MCF 10A (cell line): Measurements from ENCODE around the gene BOC. TPM values are rescaled to one million over a fixed set of nuclear protein-coding genes. Genes with fewer than 3 reads are reported as not detected.

Source experiments
- BruUV-seq: library from RNA; stranded (reverse); fragments of 400-500 nt; replicated peaks from 2 replicates; lab custom pipeline; 2021; lab: Mats Ljungman, UMichigan
- CTCF ChIA-PET: fragments of 300-600 bp; sonication (Branson Sonifier 250); formaldehyde crosslinking; extraction: SDS; loops from one replicate; lab custom pipeline; 2021; ENCODE audit warnings: antibody characterized with exemption, inconsistent platforms; lab: Yijun Ruan, JAX
- POLR2A ChIA-PET: fragments of 300-600, 350-650 bp; sonication (Branson Sonifier 250); formaldehyde crosslinking; extraction: SDS; loops from one replicate; lab custom pipeline; 2020; ENCODE audit warnings: antibody characterized with exemption, inconsistent platforms; lab: Yijun Ruan, JAX
- DNase-seq: peaks from one replicate; pipeline ENCODE4 v3.0.0-alpha.2; 2018; ENCODE audit not compliant: unreplicated experiment
- H3K27ac Mint-ChIP-seq: one replicate; pipeline ENCODE4 v1.8.0; 2022; ENCODE audit warnings: mild to moderate bottlenecking, low read depth, mixed read lengths; ENCODE audit not compliant: unreplicated experiment
- H3K27me3 Mint-ChIP-seq: one replicate; pipeline ENCODE4 v1.8.0; 2022; ENCODE audit warnings: mixed read lengths; ENCODE audit not compliant: insufficient read depth, unreplicated experiment
- H3K36me3 Mint-ChIP-seq: one replicate; pipeline ENCODE4 v1.8.0; 2022; ENCODE audit warnings: mild to moderate bottlenecking, moderate library complexity, mixed read lengths; ENCODE audit not compliant: insufficient read depth, unreplicated experiment
- H3K4me1 Mint-ChIP-seq: one replicate; pipeline ENCODE4 v1.8.0; 2022; ENCODE audit warnings: mixed read lengths; ENCODE audit not compliant: insufficient read depth, unreplicated experiment
- H3K4me3 Mint-ChIP-seq: one replicate; pipeline ENCODE4 v1.8.0; 2022; ENCODE audit warnings: mild to moderate bottlenecking, moderate library complexity, mixed read lengths; ENCODE audit not compliant: unreplicated experiment
- H3K9me3 Mint-ChIP-seq: one replicate; pipeline ENCODE4 v1.8.0; 2022; ENCODE audit warnings: mixed read lengths; ENCODE audit not compliant: unreplicated experiment
- intact Hi-C: fragments of 100-400 bp; cut with micrococcal nuclease; formaldehyde crosslinking; loops from 2 replicates; pipeline ENCODE4 v1.14.1; 2022
- total RNA-seq: library from RNA; stranded (reverse); gene quantifications from 2 replicates; pipeline ENCODE4 v1.2.3, GENCODE V29; 2022
- TF ChIP-seq, protein P1 (sequence below): fragments of 200-600 bp; IDR thresholded peaks from one replicate; pipeline ENCODE4 v1.8.0; 2022; ENCODE audit warnings: antibody characterized with exemption, mild to moderate bottlenecking; ENCODE audit not compliant: unreplicated experiment

Gene BOC
- total RNA-seq, 1 experiment from 2014 or later = 1.8 TPM

DNA sequence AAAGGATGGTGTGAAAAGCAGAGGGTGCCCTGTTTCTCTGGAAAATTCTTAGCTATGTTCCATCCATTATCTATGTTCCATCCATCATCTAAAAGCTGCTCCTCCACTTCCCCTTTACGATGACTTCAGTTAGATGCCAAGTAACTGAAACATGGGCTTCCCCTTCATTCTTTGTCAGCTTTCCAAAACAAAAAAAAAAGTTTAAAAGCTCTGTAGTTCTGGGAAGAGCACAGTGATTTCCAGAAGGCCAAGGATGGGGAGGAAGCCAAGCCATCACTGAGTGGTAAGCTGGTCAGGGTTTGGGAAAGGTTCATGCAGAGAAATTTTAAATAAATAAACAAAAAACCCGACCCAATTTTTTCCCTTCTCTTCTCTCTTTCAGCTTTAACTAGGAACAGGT lies 118.4 kb downstream of the BOC start:
- POLR2A ChIA-PET = no interaction called here
- no TSS peak for BruUV-seq
- intact Hi-C loops = no loop called here
- Mint-ChIP-seq H3K4me1 (no peaks in the 10 kb centered on the region), H3K36me3 (peaks cover 15% of the 10 kb centered on the region), H3K27ac (no peak overlapping the region), H3K27me3 (no peaks in the 10 kb centered on the region), H3K9me3 (no peaks in the 10 kb centered on the region), H3K4me3 (no peak overlapping the region)
- TF ChIP-seq, protein P1, sequence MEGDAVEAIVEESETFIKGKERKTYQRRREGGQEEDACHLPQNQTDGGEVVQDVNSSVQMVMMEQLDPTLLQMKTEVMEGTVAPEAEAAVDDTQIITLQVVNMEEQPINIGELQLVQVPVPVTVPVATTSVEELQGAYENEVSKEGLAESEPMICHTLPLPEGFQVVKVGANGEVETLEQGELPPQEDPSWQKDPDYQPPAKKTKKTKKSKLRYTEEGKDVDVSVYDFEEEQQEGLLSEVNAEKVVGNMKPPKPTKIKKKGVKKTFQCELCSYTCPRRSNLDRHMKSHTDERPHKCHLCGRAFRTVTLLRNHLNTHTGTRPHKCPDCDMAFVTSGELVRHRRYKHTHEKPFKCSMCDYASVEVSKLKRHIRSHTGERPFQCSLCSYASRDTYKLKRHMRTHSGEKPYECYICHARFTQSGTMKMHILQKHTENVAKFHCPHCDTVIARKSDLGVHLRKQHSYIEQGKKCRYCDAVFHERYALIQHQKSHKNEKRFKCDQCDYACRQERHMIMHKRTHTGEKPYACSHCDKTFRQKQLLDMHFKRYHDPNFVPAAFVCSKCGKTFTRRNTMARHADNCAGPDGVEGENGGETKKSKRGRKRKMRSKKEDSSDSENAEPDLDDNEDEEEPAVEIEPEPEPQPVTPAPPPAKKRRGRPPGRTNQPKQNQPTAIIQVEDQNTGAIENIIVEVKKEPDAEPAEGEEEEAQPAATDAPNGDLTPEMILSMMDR = no peak
- DNase-seq = no peak
- CTCF ChIA-PET = interaction anchor here (0.6 to 1.0 kb wide), 3 partner anchors 193 to 277 kb away, joined by 3 read pairs; no protein-coding TSS in a partner anchor

DNA sequence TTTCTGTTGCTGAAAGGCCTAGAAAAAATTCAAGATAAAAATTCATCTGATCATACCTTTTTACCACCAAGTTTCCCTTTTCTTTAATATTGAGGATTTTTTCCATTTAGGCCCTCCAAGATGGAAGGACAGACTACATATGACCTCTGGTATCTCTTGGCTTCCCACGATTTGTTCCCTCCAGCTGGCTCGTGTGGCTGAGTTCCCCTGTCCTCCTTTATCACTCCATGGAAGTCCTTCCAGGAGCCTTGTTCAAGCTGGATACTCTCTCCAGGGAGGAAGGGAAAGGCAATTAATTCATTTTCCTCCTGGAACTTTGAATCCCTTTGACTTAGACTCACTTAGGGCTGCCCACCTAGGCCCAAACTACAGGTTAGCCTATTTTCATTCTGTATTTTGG lies 119.4 kb downstream of the BOC start:
- no peaks in the 10 kb centered on the region for H3K4me1 Mint-ChIP-seq
- DNase-seq = no peak
- no peak overlapping the region for H3K27ac Mint-ChIP-seq
- H3K27me3 Mint-ChIP-seq = no peaks in the 10 kb centered on the region
- TF ChIP-seq, protein P1 = no peak
- peaks cover 15% of the 10 kb centered on the region for H3K36me3 Mint-ChIP-seq
- POLR2A ChIA-PET = no interaction called here
- H3K9me3 Mint-ChIP-seq = no peaks in the 10 kb centered on the region
- H3K4me3 Mint-ChIP-seq = no peak overlapping the region
- intact Hi-C loops = no loop called here
- CTCF ChIA-PET = no interaction called here
- no TSS peak for BruUV-seq

DNA sequence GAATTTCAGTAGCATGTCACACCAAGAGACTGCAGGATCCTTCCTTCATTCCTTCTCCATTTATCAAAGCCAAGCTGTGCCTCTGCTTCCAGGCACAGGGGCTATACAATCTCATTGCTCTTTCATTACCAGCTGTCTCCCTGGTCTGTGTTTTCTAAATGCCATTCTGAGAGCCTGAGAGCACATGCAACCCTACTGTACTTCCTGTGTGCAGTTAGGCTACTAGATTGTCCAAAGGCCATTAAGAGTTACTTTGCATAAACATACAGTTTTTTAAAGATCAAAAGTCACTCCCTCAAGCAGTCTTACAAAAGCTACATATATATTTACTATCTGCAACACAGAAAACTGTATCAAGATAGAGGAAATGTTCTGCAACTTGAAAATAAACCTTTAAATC lies 119.8 kb downstream of the BOC start:
- POLR2A ChIA-PET = interaction anchor here (0.7 kb wide), 1 partner anchor 504 kb away, joined by 3 read pairs; no protein-coding TSS in a partner anchor
- Mint-ChIP-seq H3K4me1 (no peaks in the 10 kb centered on the region), H3K36me3 (peaks cover 15% of the 10 kb centered on the region), H3K9me3 (no peaks in the 10 kb centered on the region), H3K4me3 (no peak overlapping the region), H3K27me3 (no peaks in the 10 kb centered on the region), H3K27ac (no peak overlapping the region)
- intact Hi-C loops = no loop called here
- BruUV-seq = no TSS peak
- TF ChIP-seq, protein P1 = no peak
- CTCF ChIA-PET = no interaction called here
- no peak for DNase-seq

Other genes starting within 250 kb of the BOC start
- gene CD200R1, start 236.5 kb upstream of the BOC start, total RNA-seq = not detected in 2 replicates
- 9.3 and 10.7 TPM in 2 replicates for gene GTPBP8, start 220.6 kb upstream of the BOC start, total RNA-seq
- gene CFAP44, start 229.9 kb downstream of the BOC start, total RNA-seq = 4.0 and 6.7 TPM in 2 replicates